ENCODE data around the gene SOX21.

SOX21 gene

DNA sequence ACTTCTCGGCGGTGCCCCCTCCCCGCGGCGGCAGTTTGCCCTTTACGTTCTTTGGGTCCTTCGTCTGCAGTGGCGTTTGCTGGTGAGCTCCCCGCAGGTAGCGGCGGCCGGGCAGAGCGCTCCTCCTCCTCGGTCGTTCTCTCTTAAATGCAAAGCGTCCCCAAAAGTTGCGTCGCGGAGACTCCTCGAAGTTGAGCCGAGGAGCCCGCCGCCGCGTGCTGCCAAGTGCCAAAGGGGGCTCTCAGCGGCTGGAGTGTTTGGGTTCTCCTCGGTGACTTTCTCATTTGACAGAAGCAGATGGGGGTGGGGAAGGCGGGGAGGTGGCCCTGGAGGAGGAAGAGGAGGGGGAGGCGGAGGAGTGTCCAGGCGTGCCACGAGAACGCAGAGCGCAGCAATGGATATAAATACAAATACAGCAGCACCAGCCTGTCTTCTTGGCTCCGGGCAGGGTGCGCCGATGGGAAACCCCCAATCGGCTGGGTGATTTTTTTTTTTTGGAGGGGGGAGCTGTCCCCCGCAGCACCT lies at the start of gene SOX21:
Gene SOX21, minus strand, starts transcription at position 259 of the 525 bp plus-strand sequence. CDS start 496 bp downstream, outside the sequence.
- no peak within 1 kb of the TSS for H3K27ac ChIP-seq

DNA sequence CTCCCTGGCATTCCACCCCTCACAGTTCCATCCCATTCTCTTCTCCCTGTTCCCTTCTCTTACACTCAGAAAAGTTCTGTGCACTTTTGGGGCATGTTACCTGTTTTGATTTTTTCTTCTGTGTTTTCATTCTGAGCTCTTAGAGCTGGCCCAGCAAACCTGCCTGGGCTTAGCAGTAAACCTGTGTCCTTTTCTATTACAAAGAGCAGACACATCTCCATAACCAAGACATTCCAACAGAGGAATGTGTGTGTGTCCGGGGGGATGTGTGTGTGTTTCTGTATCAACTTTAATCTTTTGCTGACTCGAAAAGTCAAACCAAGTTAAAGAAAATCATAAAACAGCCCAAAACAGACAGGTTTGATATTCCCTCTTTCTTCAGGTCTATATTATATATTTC lies 49.1 kb upstream of the SOX21 start:
- TF ChIP-seq, protein P1, sequence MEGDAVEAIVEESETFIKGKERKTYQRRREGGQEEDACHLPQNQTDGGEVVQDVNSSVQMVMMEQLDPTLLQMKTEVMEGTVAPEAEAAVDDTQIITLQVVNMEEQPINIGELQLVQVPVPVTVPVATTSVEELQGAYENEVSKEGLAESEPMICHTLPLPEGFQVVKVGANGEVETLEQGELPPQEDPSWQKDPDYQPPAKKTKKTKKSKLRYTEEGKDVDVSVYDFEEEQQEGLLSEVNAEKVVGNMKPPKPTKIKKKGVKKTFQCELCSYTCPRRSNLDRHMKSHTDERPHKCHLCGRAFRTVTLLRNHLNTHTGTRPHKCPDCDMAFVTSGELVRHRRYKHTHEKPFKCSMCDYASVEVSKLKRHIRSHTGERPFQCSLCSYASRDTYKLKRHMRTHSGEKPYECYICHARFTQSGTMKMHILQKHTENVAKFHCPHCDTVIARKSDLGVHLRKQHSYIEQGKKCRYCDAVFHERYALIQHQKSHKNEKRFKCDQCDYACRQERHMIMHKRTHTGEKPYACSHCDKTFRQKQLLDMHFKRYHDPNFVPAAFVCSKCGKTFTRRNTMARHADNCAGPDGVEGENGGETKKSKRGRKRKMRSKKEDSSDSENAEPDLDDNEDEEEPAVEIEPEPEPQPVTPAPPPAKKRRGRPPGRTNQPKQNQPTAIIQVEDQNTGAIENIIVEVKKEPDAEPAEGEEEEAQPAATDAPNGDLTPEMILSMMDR (conservative IDR thresholded peaks at IDR 0.05) = no peak
- no peak overlapping the region for H3K27ac ChIP-seq

More for the DNA sequence above, at the start of gene SOX21:
- TF ChIP-seq, protein P1 (conservative IDR thresholded peaks at IDR 0.05) = no peak

DNA sequence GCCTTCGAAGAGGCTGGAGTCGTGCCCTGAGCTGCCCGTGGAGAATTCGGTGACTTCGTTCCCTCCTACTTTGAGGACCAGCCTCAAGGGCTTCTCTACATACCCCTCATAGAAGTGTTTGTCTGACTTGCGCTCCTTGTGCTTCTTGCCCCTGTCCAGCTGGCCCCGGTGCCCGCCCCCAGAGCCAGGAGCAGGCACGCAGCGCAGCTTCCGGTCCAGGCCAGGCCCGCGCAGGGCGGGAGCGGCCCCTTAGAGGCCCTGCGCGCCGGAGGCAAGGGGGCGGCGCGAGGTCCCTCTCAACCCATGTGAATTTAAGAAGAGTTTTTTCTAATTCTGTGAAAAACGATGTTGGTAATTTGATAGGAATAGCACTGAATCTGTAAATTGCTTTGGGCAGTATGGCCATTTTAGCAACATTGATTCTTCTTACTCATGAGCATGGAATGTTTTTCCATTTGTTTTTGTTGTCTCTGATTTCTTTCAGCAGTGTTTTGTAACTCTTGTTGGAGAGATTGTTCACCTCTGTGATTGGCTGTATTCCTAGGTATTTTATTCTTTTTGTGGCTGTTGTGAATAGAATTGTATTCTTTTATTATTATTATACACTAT lies 46.9 kb upstream of the SOX21 start:
- H3K27ac ChIP-seq = no peak overlapping the region
- TF ChIP-seq, protein P1 (conservative IDR thresholded peaks at IDR 0.05) = no peak

DNA sequence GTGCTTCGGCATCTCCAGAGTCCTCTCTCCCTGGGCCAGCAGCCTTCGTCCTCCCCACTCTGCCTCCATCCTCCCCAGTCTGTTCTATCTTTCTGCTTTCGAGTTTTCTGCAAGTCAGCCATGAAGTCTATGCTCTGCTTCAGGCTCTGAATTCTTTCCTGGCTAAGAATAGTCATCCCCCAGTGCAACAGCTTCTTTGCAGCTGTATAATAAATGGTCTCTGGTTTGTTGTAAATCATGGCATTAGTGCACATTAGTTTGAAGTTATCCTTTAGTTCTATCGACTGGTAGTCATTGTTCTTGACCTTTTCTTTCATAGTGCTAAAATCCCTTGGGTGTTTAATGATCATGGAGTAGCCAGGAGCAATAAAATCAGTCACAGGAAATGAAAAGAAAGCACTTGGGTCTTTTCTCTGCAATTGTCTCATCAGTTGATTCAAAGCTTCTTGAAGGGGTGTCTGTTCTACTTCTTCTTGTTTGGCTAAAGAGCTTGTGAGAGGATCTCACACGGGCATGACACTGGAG lies 46.2 kb upstream of the SOX21 start:
- TF ChIP-seq, protein P1 (conservative IDR thresholded peaks at IDR 0.05) = no peak
- H3K27ac ChIP-seq = no peak overlapping the region

DNA sequence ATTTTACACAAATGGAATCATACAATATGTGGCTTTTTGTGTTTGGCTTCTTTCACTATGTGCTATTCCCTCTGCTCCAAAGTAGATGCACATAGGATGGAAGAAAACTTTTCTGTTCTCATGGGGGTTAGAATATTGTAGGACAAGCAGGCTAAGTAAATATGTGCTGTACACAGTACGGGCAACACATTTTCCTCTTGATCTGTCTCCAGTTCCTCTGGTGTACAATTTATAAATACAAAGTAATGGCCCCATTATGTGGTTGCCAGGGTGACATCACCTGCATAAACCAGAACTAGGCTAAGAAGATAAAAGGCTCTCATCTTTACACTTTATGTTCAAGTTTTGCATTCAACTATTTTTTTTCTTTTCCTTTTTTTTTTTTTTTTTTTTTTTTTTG lies 41.0 kb upstream of the SOX21 start:
- TF ChIP-seq, protein P1 (conservative IDR thresholded peaks at IDR 0.05) = no peak
- H3K27ac ChIP-seq = no peak overlapping the region

DNA sequence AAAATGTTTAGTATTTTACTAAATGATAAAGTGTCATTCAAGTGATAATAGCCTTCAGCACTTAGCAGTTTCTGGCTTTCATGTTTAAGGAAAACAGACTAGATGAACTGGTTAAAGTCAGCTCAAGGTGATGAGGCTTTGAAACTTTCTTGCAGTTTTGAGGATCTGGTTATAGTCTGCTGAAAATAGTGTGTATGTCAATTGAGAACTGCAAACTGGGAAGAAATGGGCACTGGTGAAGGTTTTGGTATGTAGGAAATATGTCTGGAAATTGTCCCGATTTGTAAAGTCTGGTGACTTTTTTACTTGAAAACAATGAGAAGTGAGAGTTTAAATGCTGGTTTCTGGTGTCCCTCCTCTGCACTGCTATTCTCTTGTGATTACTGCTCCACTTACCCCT lies 36.8 kb upstream of the SOX21 start:
- no peak overlapping the region for H3K27ac ChIP-seq
- TF ChIP-seq, protein P1 (conservative IDR thresholded peaks at IDR 0.05) = no peak

DNA sequence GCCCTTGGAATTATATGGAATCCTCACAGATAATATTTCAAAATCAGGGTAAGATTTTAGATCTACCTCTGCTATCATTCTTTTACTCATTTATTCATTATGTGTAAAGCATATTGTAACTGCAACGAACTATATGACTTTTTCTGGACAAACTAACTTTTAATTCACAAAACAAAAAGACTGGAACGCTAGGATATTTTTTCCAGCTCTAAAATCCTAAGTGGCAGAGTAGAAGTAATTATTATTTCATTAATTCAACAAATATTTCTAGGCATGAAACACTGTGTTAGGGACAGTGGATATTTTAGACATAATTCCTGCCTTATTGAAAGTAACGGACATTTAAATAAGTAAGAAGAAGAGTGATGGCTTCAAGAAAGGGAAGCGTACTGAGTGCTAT lies 26.9 kb upstream of the SOX21 start:
- TF ChIP-seq, protein P1 (conservative IDR thresholded peaks at IDR 0.05) = no peak
- H3K27ac ChIP-seq = no peak overlapping the region
